Measurements from ENCODE around the gene UBL7. TPM values are rescaled to one million over a fixed set of nuclear protein-coding genes. Genes with fewer than 3 reads are reported as not detected.
"Not testable (repeated sequence)": the region's sequence is repeated elsewhere in the genome, so short reads cannot be mapped to it uniquely, and the experiment has no call there.

UBL7 gene
- total RNA-seq, 1 experiment from 2014 or later: 73.9 TPM

DNA sequence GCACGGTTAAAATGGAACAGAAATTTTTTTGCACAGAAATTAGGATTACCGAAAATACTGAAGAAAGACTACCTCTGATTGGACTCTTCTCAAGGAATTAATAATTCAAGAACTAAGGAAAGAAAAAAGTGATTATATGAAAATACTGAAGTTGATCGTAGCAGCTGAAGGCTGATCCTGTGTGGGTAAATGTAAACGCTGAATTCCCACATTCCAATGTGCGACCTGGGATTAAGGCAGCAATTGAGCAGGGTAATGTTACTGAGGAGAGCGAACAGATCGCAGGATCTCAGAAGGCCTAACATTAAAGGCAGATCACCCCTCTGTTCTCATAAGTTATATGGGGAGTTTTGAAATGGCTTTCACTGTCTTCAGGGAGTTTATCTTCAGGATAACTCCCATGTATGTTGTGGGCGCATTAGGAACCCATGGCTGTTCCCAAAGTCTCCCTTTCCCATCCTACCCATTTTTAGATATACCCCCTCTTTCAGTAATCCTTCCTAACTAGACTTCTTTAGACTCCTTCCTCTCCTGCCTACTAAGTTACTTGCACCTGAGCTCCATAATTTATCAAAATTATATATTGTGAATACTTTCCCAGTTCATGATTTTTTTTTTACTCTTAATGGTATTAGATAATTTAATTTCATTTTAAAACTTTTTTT, 1.0 kb upstream of the UBL7 start:
- ChIA-PET CTCF (interaction anchor here (0.7 kb wide), 1 partner anchor 263 kb away, joined by 5 read pairs; the partner anchor contains the start of gene CYP1A1), POLR2A (ENCODE audit: unreplicated experiment) (no interaction called here)
- Histone ChIP-seq H3K4me1 (replicated peaks; ENCODE audit: insufficient read depth) (0 out of 2 replicates have a peak, but pooled peaks cover 7% of the 10 kb centered on the region), H2AFZ (peak overlapping the region; percentile 88), H3K27me3 (ENCODE audit: insufficient read depth, low read depth) (no peaks in the 10 kb centered on the region), H3K9me3 (ENCODE audit: insufficient read depth, low read depth) (no peaks in the 10 kb centered on the region), H4K20me1 (ENCODE audit: insufficient read depth) (no peaks in the 10 kb centered on the region), H3K27ac (peak overlapping the region; percentile 24; the same call in 1 of the 2 replicates), H3K4me2 (peak overlapping the region; percentile 92), H3K9me2 (ENCODE audit: insufficient read depth) (no peaks in the 10 kb centered on the region), H3K4me3 (peak overlapping the region; percentile 73), H3K36me3 (ENCODE audit: low read depth) (no peaks in the 10 kb centered on the region), H3F3A (ENCODE audit: insufficient read depth, low read depth) (0 out of 2 replicates have a peak, but pooled peaks cover 11% of the 10 kb centered on the region), H3K79me2 (ENCODE audit: low read depth) (peaks cover 9% of the 10 kb centered on the region)
- intact Hi-C loops (cut with micrococcal nuclease; ENCODE audit: unreplicated experiment): loop anchor here (1.0 kb wide), 2 partner anchors 79 to 153 kb away; partner anchors contain the start of genes ARID3B and CLK3
- no peak for DNase-seq
- TF ChIP-seq, protein P1, sequence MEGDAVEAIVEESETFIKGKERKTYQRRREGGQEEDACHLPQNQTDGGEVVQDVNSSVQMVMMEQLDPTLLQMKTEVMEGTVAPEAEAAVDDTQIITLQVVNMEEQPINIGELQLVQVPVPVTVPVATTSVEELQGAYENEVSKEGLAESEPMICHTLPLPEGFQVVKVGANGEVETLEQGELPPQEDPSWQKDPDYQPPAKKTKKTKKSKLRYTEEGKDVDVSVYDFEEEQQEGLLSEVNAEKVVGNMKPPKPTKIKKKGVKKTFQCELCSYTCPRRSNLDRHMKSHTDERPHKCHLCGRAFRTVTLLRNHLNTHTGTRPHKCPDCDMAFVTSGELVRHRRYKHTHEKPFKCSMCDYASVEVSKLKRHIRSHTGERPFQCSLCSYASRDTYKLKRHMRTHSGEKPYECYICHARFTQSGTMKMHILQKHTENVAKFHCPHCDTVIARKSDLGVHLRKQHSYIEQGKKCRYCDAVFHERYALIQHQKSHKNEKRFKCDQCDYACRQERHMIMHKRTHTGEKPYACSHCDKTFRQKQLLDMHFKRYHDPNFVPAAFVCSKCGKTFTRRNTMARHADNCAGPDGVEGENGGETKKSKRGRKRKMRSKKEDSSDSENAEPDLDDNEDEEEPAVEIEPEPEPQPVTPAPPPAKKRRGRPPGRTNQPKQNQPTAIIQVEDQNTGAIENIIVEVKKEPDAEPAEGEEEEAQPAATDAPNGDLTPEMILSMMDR (conservative IDR thresholded peaks at IDR 0.05): no peak
- TF ChIP-seq EZH2 (IDR thresholded peaks at IDR 0.05; ENCODE audit: low read depth): no peak
- BruUV-seq (replicated peaks): no TSS peak

DNA sequence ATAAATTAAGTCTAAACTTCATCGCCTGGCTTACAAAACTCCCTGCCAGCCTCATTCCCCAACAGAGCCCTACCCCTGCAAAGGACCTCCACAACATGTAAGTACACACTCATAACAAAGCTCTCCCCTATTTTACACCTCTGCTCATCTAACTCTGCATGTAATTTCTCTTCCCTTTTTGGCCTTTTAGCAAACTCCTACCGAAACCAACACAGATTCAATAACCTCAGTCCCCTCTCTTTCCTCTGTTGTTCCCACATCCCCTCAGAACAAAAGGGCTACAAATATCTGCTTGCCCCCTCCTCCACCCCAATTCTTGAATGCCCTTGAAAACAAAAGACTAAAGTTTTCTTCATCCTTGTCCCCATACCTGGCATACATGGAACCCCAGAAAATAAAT, 662 bp downstream of the UBL7 start:
- H3K4me2 ChIP-seq: peak overlapping the region; percentile 97
- H3K27me3 ChIP-seq (ENCODE audit: insufficient read depth, low read depth): no peaks in the 10 kb centered on the region
- no peaks in the 10 kb centered on the region for H3K9me2 ChIP-seq (ENCODE audit: insufficient read depth)
- BruUV-seq (replicated peaks): no TSS peak
- ChIA-PET CTCF (interaction anchor here (1.1 kb wide), 1 partner anchor 53 kb away, joined by 3 read pairs; no protein-coding TSS in a partner anchor), POLR2A (ENCODE audit: unreplicated experiment) (no interaction called here)
- 0 out of 2 replicates have a peak, but pooled peaks cover 11% of the 10 kb centered on the region for H3F3A ChIP-seq (ENCODE audit: insufficient read depth, low read depth)
- H4K20me1 ChIP-seq (ENCODE audit: insufficient read depth): no peaks in the 10 kb centered on the region
- H3K4me1 ChIP-seq (replicated peaks; ENCODE audit: insufficient read depth): 0 out of 2 replicates have a peak, but pooled peaks cover 7% of the 10 kb centered on the region
- no peaks in the 10 kb centered on the region for H3K9me3 ChIP-seq (ENCODE audit: insufficient read depth, low read depth)
- peak overlapping the region; percentile 88 for H2AFZ ChIP-seq
- H3K4me3 ChIP-seq: peak overlapping the region; percentile 73
- peaks cover 9% of the 10 kb centered on the region for H3K79me2 ChIP-seq (ENCODE audit: low read depth)
- no peak for TF ChIP-seq EZH2 (IDR thresholded peaks at IDR 0.05; ENCODE audit: low read depth)
- TF ChIP-seq, protein P1 (conservative IDR thresholded peaks at IDR 0.05): no peak
- H3K27ac ChIP-seq: peak overlapping the region; percentile 41
- no peaks in the 10 kb centered on the region for H3K36me3 ChIP-seq (ENCODE audit: low read depth)
- intact Hi-C loops (cut with micrococcal nuclease; ENCODE audit: unreplicated experiment): no loop called here
- no peak for DNase-seq

DNA sequence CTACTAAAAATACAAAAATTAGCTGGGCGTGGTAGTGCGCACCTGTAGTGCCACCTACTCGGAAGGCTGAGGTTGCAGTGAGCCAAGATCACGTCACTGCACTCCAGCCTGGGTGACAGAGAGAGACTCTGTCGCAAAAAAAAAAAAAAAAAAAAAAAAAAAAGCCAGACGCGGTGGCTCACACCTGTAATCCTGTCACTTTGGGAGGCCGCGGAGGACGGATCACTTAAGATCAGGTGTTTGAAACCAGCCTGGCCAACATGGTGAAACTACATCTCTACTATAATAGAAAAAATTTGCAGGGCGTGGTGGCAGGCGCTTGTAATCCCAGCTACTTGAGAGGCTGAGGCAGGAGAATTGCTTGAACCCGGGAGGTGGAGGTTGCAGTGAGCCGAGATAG, 1.2 kb downstream of the UBL7 start:
- H3K4me1 ChIP-seq (replicated peaks; ENCODE audit: insufficient read depth); H3K79me2 ChIP-seq (ENCODE audit: low read depth); H3K36me3 ChIP-seq (ENCODE audit: low read depth); CTCF ChIA-PET; POLR2A ChIA-PET (ENCODE audit: unreplicated experiment); DNase-seq; H2AFZ ChIP-seq; intact Hi-C loops (cut with micrococcal nuclease; ENCODE audit: unreplicated experiment); H3K9me2 ChIP-seq (ENCODE audit: insufficient read depth); H4K20me1 ChIP-seq (ENCODE audit: insufficient read depth); H3K27me3 ChIP-seq (ENCODE audit: insufficient read depth, low read depth); BruUV-seq (replicated peaks); H3K4me3 ChIP-seq; H3K27ac ChIP-seq; H3K9me3 ChIP-seq (ENCODE audit: insufficient read depth, low read depth): not testable (repeated sequence)
- Histone ChIP-seq H3F3A (ENCODE audit: insufficient read depth, low read depth) (0 out of 2 replicates have a peak, but pooled peaks cover 11% of the 10 kb centered on the region), H3K4me2 (peak overlapping the region; percentile 97)
